Thymus (tissue), 11 donors: Measurements from ENCODE around the gene ABCA1. TPM values are rescaled to one million over a fixed set of nuclear protein-coding genes. Genes with fewer than 3 reads are reported as not detected.

Experiments used
- DNase-seq, 9 donors: peaks; one replicate each; pipeline ENCODE4 v3.0.0-alpha.2; 2013; ENCODE audit warnings: low spot score in 9 of 9, low read depth in 6 of 9, missing footprints in 1 of 9
- H3K27ac ChIP-seq, 2 donors: one replicate each; pipeline ENCODE4 v1.5.1; 2013; ENCODE audit warnings: control low read depth in 1 of 2, low read depth in 1 of 2, low read length in 1 of 2, mild to moderate bottlenecking in 1 of 2, moderate library complexity in 1 of 2
- H3K27me3 ChIP-seq, 2 donors: one replicate each; pipeline ENCODE4 v1.5.1; 2013; ENCODE audit warnings: low read length in 1 of 2; ENCODE audit not compliant: control insufficient read depth in 2 of 2, insufficient read depth in 1 of 2
- H3K36me3 ChIP-seq, 2 donors: one replicate each; pipeline ENCODE4 v1.5.1; 2013; ENCODE audit warnings: low read length in 1 of 2, mild to moderate bottlenecking in 1 of 2, moderate library complexity in 1 of 2; ENCODE audit not compliant: control insufficient read depth in 2 of 2, insufficient read depth in 2 of 2
- H3K4me1 ChIP-seq, 2 donors: one replicate each; pipeline ENCODE4 v1.5.1; 2013; ENCODE audit warnings: low read length in 2 of 2; ENCODE audit not compliant: control insufficient read depth in 2 of 2, insufficient read depth in 2 of 2
- H3K4me3 ChIP-seq, 2 donors: one replicate each; pipeline ENCODE4 v1.5.1; 2013; ENCODE audit warnings: low read length in 2 of 2, control low read depth in 1 of 2, mild to moderate bottlenecking in 1 of 2
- H3K9me3 ChIP-seq, 2 donors: one replicate each; pipeline ENCODE4 v1.5.1; 2013; ENCODE audit warnings: low read length in 1 of 2, mild to moderate bottlenecking in 1 of 2; ENCODE audit not compliant: control insufficient read depth in 2 of 2, insufficient read depth in 1 of 2
- WGBS: extraction: QIAGEN DNeasy Blood & Tissue Kit; methylation state at CpG from one replicate; pipeline ENCODE4 v1.1.7; 2013; 5-methylcytosine and 5-hydroxymethylcytosine counted together
- polyA plus RNA-seq: library from polyadenylated mRNA; stranded (reverse); fragments of 200-250 nt; gene quantifications from one replicate; pipeline ENCODE4 v1.2.3, GENCODE V29; 2013
- total RNA-seq: library from RNA; stranded (reverse); fragments of 120-200 nt; gene quantifications from one replicate; pipeline ENCODE4 v1.2.4, GENCODE V29; 2013
- donor health status: healthy.

Gene ABCA1
- total and polyA plus RNA-seq, 2 donors: 14.6 to 25.9 TPM

DNA sequence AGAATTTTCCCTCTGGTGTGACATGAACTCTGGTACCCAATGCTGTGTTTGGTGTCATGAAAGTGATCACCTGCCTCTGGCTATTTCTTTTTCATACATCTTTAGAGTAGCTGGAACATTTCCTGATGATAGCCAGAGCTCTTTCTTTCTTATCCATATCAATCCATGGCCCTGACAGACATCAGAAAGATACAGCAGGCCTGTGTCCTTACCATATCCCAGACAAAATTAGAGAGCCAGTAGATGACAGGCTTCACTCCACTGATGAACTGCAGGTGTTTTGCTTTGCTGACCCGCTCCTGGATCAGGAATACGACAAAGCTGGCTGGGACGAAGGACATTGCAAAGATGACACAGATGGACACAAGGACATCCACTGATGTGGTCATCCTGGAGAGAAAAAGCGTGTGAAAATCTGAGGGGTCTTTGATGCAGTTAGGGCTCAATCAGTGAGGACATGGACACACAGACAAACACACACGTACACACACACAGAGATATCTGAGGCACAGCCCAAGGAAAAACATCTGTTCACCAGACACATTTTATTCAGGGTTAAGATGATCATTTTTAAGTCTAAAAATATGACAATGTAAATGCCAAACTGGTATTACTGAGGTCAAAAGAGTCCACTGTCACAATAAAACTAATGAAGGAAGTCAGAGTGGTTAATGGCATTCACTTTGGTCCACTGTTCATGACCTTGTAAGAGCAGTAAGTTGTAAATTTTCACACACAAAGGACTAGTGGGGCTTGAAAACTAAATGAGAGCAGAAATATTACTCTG lies 129.6 kb downstream of the ABCA1 start:
- Histone ChIP-seq H3K4me3 (no peak overlapping the region), H3K27ac (no peak overlapping the region), H3K9me3 (no peaks in the 10 kb centered on the region), H3K36me3 (peaks cover 73 to 76% of the 10 kb centered on the region in 2 donors), H3K27me3 (no peaks in the 10 kb centered on the region), H3K4me1 (no peaks in the 10 kb centered on the region)
- no peak for DNase-seq
- WGBS: 98% methylated on average over 5 of the region's 5 CpGs

DNA sequence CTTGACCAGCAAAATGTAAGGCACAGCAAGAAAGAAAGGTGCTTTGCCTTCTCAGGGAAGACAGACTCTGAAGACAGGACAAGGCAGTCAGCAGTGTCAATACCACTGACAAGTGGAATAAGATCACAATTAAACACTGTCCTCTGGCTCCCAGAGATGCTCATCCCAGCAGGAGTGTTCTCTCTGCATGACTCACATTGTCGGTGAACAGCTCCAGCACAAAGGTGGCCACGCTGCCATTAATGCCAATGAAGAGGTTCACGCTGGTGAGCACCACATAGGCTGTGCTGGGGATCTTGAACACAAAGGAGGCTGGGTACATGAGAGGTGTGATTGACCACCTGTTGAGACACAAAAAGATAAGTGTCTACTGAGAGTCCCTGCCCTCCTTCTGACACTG lies 132.1 kb downstream of the ABCA1 start:
- H3K9me3 ChIP-seq: no peaks in the 10 kb centered on the region
- no peak for DNase-seq
- no peak overlapping the region for H3K27ac ChIP-seq
- no peaks in the 10 kb centered on the region for H3K27me3 ChIP-seq
- H3K4me1 ChIP-seq: no peaks in the 10 kb centered on the region
- WGBS: over 99% methylated on average over 3 of the region's 3 CpGs
- peaks cover 73 to 75% of the 10 kb centered on the region in 2 donors for H3K36me3 ChIP-seq
- no peak overlapping the region for H3K4me3 ChIP-seq

DNA sequence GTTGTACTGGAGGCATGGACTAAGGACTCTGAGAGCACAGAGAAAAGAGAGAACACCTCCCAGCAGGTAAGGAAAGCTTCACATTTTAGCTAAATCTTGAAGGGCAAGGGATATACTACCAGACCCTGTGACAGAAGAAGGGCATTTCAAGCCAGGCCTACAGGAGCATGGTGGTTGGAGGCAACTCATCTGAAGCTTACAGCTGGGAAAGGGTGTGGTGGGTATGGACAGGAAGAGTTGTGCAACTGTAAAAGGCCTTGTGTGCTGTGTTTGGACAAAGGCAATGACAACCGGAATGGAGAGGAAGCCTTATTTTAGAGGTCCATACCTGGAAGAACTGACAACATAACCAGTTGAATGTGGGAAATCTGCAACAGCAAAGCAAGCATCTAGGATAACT lies 132.9 kb downstream of the ABCA1 start:
- no peak overlapping the region for H3K27ac ChIP-seq
- H3K36me3 ChIP-seq: peaks cover 65 to 75% of the 10 kb centered on the region in 2 donors
- H3K4me3 ChIP-seq: no peak overlapping the region

DNA sequence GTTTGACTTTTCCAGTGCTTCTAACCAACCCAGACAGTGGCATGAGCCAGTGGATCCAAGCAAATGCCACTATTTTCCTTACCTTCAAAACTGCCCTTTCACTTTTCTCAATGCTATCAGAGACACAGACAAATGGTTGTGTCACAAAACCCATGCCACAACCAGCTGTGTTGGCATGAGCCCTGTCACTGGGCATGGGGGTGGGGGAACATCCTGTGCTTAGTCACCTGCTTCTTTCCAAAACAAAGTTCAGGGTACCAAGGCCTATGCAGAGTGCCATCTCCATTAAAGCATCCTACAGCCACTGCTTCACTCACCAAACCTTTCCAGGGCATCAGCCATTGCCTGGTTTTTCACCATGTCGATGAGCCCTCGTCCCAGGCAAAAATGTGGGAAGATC lies 133.9 kb downstream of the ABCA1 start:
- peak in 1 of 9 donors; percentile 12 for DNase-seq
- Histone ChIP-seq H3K27me3 (no peaks in the 10 kb centered on the region), H3K27ac (no peak overlapping the region), H3K4me1 (no peaks in the 10 kb centered on the region), H3K36me3 (peaks cover 60 to 74% of the 10 kb centered on the region in 2 donors), H3K4me3 (no peak overlapping the region), H3K9me3 (no peaks in the 10 kb centered on the region)
- over 99% methylated on average over 2 of the region's 2 CpGs for WGBS

More for the DNA sequence above, 132.9 kb downstream of the ABCA1 start:
- H3K27me3 ChIP-seq: no peaks in the 10 kb centered on the region
- no peaks in the 10 kb centered on the region for H3K9me3 ChIP-seq
- no peaks in the 10 kb centered on the region for H3K4me1 ChIP-seq
- 96% methylated on average over 1 of the region's 1 CpG for WGBS
- no peak for DNase-seq

DNA sequence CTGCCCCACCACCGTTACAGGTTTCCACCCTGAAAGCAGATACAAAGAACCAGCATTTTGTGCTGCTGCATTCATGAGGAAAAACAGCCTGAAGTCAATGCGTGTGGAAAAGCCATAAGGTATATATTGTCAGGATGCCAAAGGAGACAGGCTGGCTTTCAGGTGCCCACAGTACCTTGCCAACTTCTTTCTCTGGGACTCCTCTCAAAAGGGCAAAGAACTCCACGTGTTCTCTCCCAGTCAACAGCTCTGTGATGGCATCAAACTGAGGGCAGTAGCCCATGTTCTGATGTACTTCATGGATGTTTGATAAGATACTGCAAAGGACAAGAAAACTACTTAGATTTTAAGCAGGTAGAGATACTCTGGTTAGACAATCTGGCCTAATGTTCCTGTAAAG lies 139.7 kb downstream of the ABCA1 start:
- no peaks in the 10 kb centered on the region for H3K9me3 ChIP-seq
- H3K36me3 ChIP-seq: peaks cover 63 to 71% of the 10 kb centered on the region in 2 donors
- DNase-seq: no peak
- no peak overlapping the region for H3K4me3 ChIP-seq
- no peaks in the 10 kb centered on the region for H3K4me1 ChIP-seq
- WGBS: 98% methylated on average over 3 of the region's 3 CpGs
- no peak overlapping the region for H3K27ac ChIP-seq
- H3K27me3 ChIP-seq: no peaks in the 10 kb centered on the region

DNA sequence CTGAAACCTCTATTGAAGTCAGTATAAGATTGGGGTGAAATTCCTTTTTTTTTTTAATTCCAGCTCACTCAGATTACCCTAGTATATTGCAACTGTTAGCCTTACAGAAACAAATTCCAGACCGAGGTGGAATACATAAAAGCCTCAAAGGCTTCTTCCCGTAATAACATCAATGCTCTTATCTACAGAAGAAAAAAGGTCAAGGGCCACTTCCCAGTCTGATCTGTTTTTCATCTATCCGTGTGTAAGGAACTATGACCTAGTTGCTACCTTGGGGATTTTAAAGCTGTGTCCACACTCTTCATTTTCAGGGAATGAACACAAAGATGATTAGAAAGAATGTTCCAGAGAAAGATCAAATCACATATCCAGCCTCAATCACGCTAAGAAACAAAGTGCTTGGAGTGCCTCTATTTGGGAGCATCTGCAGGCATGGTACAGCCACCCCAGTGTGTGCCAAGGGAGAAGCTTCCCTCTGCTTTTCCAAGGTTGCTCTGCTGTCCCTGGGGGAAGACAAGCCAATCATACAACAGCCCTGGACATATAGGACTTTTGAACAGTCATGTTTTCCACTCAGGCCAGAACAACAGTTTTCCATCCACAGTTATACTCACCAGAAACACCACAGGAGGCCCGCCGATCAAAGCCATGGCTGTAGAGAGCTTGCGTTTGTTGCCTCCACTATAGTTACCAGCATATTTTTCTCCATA lies 140.5 kb downstream of the ABCA1 start:
- Histone ChIP-seq H3K27ac (no peak overlapping the region), H3K4me1 (no peaks in the 10 kb centered on the region), H3K9me3 (no peaks in the 10 kb centered on the region), H3K36me3 (peaks cover 57 to 65% of the 10 kb centered on the region in 2 donors), H3K4me3 (no peak overlapping the region), H3K27me3 (no peaks in the 10 kb centered on the region)
- no peak for DNase-seq
- WGBS: 89% methylated on average over 7 of the region's 7 CpGs

DNA sequence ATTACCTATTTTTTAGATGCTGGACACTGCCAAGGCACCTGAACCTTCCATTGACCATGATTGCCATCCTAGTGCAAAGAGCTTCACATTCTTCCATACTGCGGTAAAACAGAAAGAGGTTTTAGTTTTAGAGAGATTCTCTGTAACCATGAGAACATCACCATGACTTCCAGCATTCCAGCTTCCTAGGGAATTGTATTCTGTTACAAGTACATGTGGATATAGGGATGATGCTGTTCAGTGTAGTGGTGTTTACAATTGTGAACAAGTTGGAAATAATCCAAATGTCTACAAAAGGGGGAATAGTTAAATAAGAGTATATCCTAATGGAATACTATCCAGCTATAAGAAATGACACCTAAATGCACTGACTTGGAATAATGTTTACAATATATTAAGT lies 141.7 kb downstream of the ABCA1 start:
- no peaks in the 10 kb centered on the region for H3K27me3 ChIP-seq
- no peaks in the 10 kb centered on the region for H3K9me3 ChIP-seq
- H3K36me3 ChIP-seq: peaks cover 50 to 56% of the 10 kb centered on the region in 2 donors
- no peaks in the 10 kb centered on the region for H3K4me1 ChIP-seq
- H3K4me3 ChIP-seq: no peak overlapping the region
- no peak for DNase-seq
- WGBS: 99% methylated on average over 1 of the region's 1 CpG
- no peak overlapping the region for H3K27ac ChIP-seq

DNA sequence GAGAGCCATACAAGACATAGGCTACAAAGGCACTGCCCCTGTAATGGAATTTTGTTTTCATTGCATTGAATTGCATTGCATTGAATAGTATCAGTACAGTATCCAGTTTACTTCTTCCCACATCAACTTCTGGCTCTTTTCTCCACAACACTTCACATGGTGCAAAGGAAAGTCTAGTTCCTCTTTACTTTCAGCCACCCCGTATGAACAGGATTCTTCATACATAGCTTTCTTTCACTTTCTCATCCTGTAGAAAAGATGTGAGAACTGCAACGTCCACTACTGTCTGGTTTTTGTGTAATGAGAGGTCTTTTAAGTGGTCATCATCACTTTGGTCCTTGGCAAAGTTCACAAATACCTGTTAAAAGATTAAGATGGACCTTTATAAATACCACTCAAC lies 143.9 kb downstream of the ABCA1 start:
- Histone ChIP-seq H3K27me3 (no peaks in the 10 kb centered on the region), H3K4me1 (no peaks in the 10 kb centered on the region), H3K36me3 (peaks cover 42 to 45% of the 10 kb centered on the region in 2 donors), H3K27ac (no peak overlapping the region), H3K9me3 (no peaks in the 10 kb centered on the region), H3K4me3 (no peak overlapping the region)
- WGBS: 48% methylated on average over 2 of the region's 2 CpGs
- no peak for DNase-seq

DNA sequence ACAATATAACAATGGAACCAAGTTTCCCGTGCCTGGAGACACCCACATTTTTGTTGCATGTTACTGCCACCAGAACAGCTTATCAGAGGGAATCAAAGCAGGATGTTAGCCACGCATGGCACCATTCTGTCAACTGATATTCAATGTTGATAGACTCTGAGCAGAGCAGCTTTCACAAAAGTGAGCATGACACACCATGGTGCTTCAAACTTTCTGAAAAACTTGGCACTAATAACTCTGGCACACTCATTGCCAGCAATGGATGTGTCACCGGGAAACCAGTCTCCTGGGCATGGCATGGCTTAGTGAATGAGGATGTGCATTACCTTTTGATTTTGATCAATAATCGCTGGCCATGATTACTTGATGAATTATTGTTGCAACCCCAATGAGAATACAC lies 144.4 kb downstream of the ABCA1 start:
- Histone ChIP-seq H3K36me3 (peaks cover 37 to 40% of the 10 kb centered on the region in 2 donors), H3K9me3 (no peaks in the 10 kb centered on the region), H3K4me1 (no peaks in the 10 kb centered on the region), H3K27me3 (no peaks in the 10 kb centered on the region), H3K4me3 (no peak overlapping the region), H3K27ac (no peak overlapping the region)
- no peak for DNase-seq
- WGBS: 99% methylated on average over 4 of the region's 4 CpGs
